HUDEP-2 (cell line): ENCODE data around the gene SLC12A3.

Experiments used
- DNase-seq, 76 experiments: peaks; one replicate each; lab custom pipeline; 2025; ENCODE audit not compliant: unreplicated experiment in 76 of 76; lab: John Stamatoyannopoulos, UW

The SLC12A3 gene

GRCh38 chr16:56961851-56962281 lies 96.9 kb downstream of the SLC12A3 start, which contains the start of gene CETP:
Gene CETP, plus strand, starts transcription at chr16:56961950. Its CDS starts 30 bp downstream, at chr16:56961980.
- DNase-seq = no peak

- peak in 74 of 76 experiments; percentile 15 to 91 (median 78) for DNase-seq
Measured at GRCh38 chr16:56964243-56965148, 99.5 kb downstream of the SLC12A3 start.
